ENCODE measurements around the gene GLRX2. TPM values are rescaled to one million over a fixed set of nuclear protein-coding genes. Genes with fewer than 3 reads are reported as not detected.

The GLRX2 gene
- total and polyA plus RNA-seq, 3 donors from 2014 or later = 21.2 to 70.1 (median 47.6) TPM

- Histone ChIP-seq H3K36me3 (ENCODE audit: low read depth, missing control alignments) (no peaks in the 10 kb centered on the region), H3K4me3 (peak overlapping the region in 1 of 2 donors; percentile 96), H3K9me3 (no peaks in the 10 kb centered on the region), H3K27ac (peak overlapping the region in 1 of 2 donors; percentile 97), H3K27me3 (no peaks in the 10 kb centered on the region), H3K4me1 (peaks cover 21% of the 10 kb centered on the region)
- intact Hi-C loops (cut with DNase I; ENCODE audit: low total_unique reads) = no loop called here
- peak; percentile 22 for DNase-seq
- TF ChIP-seq CTCF (IDR thresholded peaks at IDR 0.05) (no peak), POLR2A (IDR thresholded peaks at IDR 0.05) (no peak)
- 3 to 7% methylated on average over 2 of the region's 2 CpGs for WGBS, 2 donors
Measured at GRCh38 chr1:193060938-193061337, 44.3 kb downstream of the GLRX2 start.

GRCh38 chr1:193060406-193060805 is 44.8 kb downstream of the GLRX2 start:
- Histone ChIP-seq H3K27ac (peak overlapping the region; percentile 95 to 97), H3K9me3 (no peaks in the 10 kb centered on the region), H3K4me1 (peaks cover 21% of the 10 kb centered on the region), H3K27me3 (no peaks in the 10 kb centered on the region), H3K36me3 (ENCODE audit: low read depth, missing control alignments) (no peaks in the 10 kb centered on the region), H3K4me3 (peak overlapping the region; percentile 91 to 96)
- 3 to 5% methylated on average over 4 of the region's 4 CpGs for WGBS, 2 donors
- intact Hi-C loops (cut with DNase I; ENCODE audit: low total_unique reads) = no loop called here
- DNase-seq = no peak
- TF ChIP-seq POLR2A (IDR thresholded peaks at IDR 0.05) (no peak), CTCF (IDR thresholded peaks at IDR 0.05) (no peak)

GRCh38 chr1:193060115-193060403 is 45.2 kb downstream of the GLRX2 start:
- DNase-seq = no peak
- WGBS, 2 donors = 0 to 1% methylated on average over 7 to 9 of the region's 9 CpGs
- H3K4me3 ChIP-seq = peak overlapping the region; percentile 91 to 96
- intact Hi-C loops (cut with DNase I; ENCODE audit: low total_unique reads) = no loop called here
- H3K9me3 ChIP-seq = no peaks in the 10 kb centered on the region
- H3K36me3 ChIP-seq (ENCODE audit: low read depth, missing control alignments) = no peaks in the 10 kb centered on the region
- H3K27ac ChIP-seq = peak overlapping the region; percentile 95 to 97
- H3K4me1 ChIP-seq = peaks cover 21% of the 10 kb centered on the region
- no peaks in the 10 kb centered on the region for H3K27me3 ChIP-seq
- TF ChIP-seq POLR2A (IDR thresholded peaks at IDR 0.05) (no peak), CTCF (IDR thresholded peaks at IDR 0.05) (no peak)

- Histone ChIP-seq H3K27ac (peak within 1 kb of the TSS; percentile 95 to 97), H3K4me3 (peak within 1 kb of the TSS; percentile 91 to 96), H3K9me3 (no peaks in the 10 kb centered on the region), H3K27me3 (no peaks in the 10 kb centered on the region), H3K36me3 (ENCODE audit: low read depth, missing control alignments) (no peaks in the 10 kb centered on the region), H3K4me1 (peaks cover 21% of the 10 kb centered on the region)
- intact Hi-C loops (cut with DNase I; ENCODE audit: low total_unique reads) = loop anchor here (1.0 kb wide), 1 partner anchor 63 kb away; the partner anchor contains the start of gene CDC73
- 0 to 2% methylated on average over 18 to 73 of the region's 74 CpGs for WGBS, 2 donors
- DNase-seq = peak; percentile 98
- TF ChIP-seq POLR2A (IDR thresholded peaks at IDR 0.05) (peak; percentile 58), CTCF (IDR thresholded peaks at IDR 0.05) (peak in 1 of 3 experiments; percentile 6)
Measured at GRCh38 chr1:193059282-193060114, 45.7 kb downstream of the GLRX2 start, which contains the start of the genes RO60 and UCHL5. RO60 (plus strand) TSS chr1:193059612; CDS start chr1:193069055, 9,443 bp downstream. UCHL5 (minus strand) TSS chr1:193059360; CDS start chr1:193059260, 100 bp downstream.

Data from testis (tissue), 3 donors.